HG03342 (cell line): ENCODE results near the gene SIRPB1.
"Not testable (repeated sequence)": the region's sequence is repeated elsewhere in the genome, so short reads cannot be mapped to it uniquely, and the experiment has no call there.

Experiments used
- ATAC-seq: cut with Tn5 transposase; IDR thresholded peaks from one replicate; pipeline ENCODE4 v1.9.1; 2021; ENCODE audit warnings: mild to moderate bottlenecking, moderate library complexity; ENCODE audit not compliant: unreplicated experiment

The SIRPB1 gene

GRCh38 chr20:1619861-1620444 lies at the start of gene SIRPB1:
Gene SIRPB1 (minus strand): TSS chr20:1620009. CDS start chr20:1619944, 65 bp downstream.
- no peak for ATAC-seq

GRCh38 chr20:1669304-1669703 lies 49.5 kb upstream of the SIRPB1 start:
- no peak for ATAC-seq

- ATAC-seq = no peak
Measured at GRCh38 chr20:1667502-1668085, 47.8 kb upstream of the SIRPB1 start.

- ATAC-seq = no peak
Measured at GRCh38 chr20:1666802-1667201, 47.0 kb upstream of the SIRPB1 start.

- no peak for ATAC-seq
Measured at GRCh38 chr20:1665345-1665744, 45.5 kb upstream of the SIRPB1 start.

- ATAC-seq = no peak
Measured at GRCh38 chr20:1664911-1665310, 45.1 kb upstream of the SIRPB1 start.

GRCh38 chr20:1663917-1664316 lies 44.1 kb upstream of the SIRPB1 start:
- ATAC-seq = no peak

- ATAC-seq = no peak
Measured at GRCh38 chr20:1661542-1662299, 41.9 kb upstream of the SIRPB1 start.

- ATAC-seq = no peak
Measured at GRCh38 chr20:1660246-1660645, 40.4 kb upstream of the SIRPB1 start.

- ATAC-seq = no peak
Measured at GRCh38 chr20:1657556-1658334, 37.9 kb upstream of the SIRPB1 start, which contains the start of gene SIRPG. Gene SIRPG (minus strand): TSS chr20:1657779. CDS start chr20:1657714, 65 bp downstream.

- no peak for ATAC-seq
Measured at GRCh38 chr20:1656844-1657243, 37.0 kb upstream of the SIRPB1 start.

- no peak for ATAC-seq
Measured at GRCh38 chr20:1654996-1655395, 35.2 kb upstream of the SIRPB1 start.

- no peak for ATAC-seq
Measured at GRCh38 chr20:1652960-1653359, 33.2 kb upstream of the SIRPB1 start.

GRCh38 chr20:1652104-1652503 lies 32.3 kb upstream of the SIRPB1 start:
- ATAC-seq = no peak

- ATAC-seq = no peak
Measured at GRCh38 chr20:1651268-1652058, 31.7 kb upstream of the SIRPB1 start.

- no peak for ATAC-seq
Measured at GRCh38 chr20:1648101-1648500, 28.3 kb upstream of the SIRPB1 start.

GRCh38 chr20:1646975-1647431 lies 27.2 kb upstream of the SIRPB1 start:
- ATAC-seq = no peak

GRCh38 chr20:1644101-1644962 lies 24.5 kb upstream of the SIRPB1 start:
- no peak for ATAC-seq

- ATAC-seq = not testable (repeated sequence)
Measured at GRCh38 chr20:1638643-1639042, 18.8 kb upstream of the SIRPB1 start.
